ENCODE data around the gene FRRS1L.
"Not testable (repeated sequence)": the region's sequence is repeated elsewhere in the genome, so short reads cannot be mapped to it uniquely, and the experiment has no call there.

The FRRS1L gene

GRCh38 chr9:109126671-109127070 is 40.4 kb downstream of the FRRS1L start:
- DNase-seq: not testable (repeated sequence)

DNA sequence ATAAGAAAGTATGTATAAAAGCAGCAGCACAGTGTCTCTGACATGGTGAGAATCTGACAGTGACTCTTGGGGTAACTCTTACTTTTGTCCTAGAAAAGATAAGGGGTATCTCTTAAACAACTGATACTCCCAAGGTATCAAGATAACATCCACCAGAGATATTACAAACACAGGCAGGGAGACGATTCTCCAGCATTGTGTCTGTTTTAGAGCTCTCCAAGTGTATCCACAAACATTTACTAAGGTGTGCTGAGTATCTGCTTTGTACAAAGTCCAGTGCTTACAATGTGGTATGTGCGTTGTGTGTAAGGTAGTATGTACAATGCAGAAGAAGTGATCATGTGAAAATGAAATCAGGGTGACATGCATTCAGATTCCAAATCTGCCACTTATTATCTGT is 42.9 kb downstream of the FRRS1L start:
- DNase-seq: no peak

DNA sequence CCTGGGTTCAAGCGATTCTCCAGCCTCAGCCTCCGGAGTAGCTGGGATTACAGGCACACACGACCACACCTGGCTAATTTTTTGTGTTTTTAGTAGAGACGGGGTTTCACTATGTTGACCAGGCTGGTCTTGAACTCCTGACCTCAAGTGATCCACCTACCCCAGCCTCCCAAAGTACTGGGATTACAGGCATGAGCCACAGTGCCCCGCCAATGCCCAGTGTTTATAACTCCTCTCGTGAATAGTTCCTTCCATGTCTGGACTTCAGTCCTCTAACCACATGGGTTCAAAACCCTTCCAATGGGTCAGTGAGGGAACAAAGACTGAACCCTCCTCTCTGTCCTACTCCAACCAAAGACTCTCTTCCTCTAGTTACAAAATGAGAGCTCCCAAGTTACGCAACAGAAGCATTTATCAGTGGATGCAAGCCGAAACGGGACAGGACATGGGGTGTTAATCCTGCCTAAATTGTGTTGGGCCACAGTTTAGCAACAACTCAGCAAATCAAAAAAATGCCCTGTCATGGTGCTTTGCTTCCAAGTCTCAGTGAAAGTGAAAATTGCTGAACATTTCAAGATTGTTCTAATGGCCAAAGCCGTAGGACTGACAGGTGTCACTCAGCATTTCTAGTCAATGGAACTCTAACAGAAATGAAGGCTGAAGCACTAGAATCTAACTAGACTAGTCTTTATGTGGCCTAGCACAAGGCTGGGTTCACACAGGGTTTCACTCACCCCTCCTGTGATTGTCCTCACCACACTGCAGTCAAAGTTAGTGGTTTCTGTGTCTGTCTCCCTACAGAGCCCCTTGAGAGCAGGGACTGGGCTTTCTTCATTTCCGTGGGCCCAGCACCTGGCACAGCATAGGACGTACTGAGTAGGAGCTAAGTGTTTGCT is 44.1 kb downstream of the FRRS1L start:
- DNase-seq: no peak

- DNase-seq: no peak
Observed at GRCh38 chr9:109121232-109121796, 45.7 kb downstream of the FRRS1L start.

DNA sequence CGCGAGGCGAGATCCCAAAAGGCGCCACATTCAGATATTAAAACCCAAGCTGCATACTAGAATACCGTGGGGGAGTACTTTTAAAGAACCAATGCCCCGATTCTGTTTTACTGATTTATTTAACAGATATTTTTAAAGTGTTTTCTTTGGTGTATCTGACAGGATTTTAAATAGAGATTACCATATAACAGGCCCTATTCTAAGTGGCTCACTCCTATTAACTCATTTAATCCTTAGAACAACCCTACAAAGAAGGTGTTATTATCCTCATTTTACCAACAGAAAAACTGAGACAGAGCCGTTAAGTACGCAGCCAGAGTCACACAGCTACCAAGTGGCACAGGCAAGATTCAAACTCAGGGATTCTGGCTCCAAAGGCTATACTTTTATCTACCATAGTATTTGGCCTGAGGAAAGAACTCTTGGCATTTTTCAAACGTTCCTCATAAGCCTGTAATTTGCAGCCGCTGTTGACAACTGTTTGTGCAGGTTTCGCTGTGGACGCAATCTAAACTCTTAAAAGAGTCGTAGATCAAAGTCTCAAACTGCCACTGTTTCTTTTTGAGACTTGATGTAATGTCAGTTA is 46.8 kb downstream of the FRRS1L start:
- DNase-seq: no peak

DNA sequence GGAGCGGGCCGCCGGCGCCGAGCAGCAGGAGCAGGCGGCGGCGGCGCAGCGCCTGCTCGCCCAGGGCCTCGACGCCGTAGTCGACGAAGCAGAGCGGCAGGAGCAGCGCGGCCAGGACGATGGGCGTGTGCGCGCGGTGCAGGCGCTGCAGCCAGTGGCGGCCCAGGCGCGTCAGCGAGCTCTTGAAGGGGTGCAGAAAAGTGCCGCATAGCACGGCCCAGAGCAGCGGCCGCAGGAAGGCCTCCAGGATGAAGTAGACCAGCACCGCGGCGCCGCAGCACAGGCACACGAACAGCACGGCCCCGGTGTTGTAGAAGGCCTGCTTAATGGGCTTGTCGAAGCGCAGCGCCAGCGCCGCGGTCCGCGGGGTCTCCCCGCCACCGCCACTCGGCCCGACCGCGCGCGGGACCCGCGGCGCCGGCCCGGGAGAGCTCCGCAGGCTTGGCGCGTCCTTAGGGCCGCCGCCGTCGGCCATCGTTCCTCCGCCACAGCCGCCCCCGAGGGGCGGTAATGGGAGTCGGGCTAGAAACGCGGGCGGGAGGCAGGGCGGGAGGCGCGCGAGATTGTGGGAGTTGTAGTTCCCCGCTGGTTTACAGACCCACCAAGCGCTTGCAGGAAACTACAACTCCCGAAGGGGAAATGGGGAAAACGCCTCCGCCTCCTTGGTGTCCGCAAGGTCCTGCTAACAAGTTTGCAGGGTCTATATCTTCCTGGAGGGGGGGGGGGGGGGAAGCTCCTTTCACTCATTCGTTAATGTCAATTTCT is 47.4 kb downstream of the FRRS1L start, which contains the start of gene TMEM245:
TSS of gene TMEM245 (minus strand) at position 509 of the 765 bp plus-strand sequence. CDS start at position 475, 34 bp downstream.
- DNase-seq: peak; percentile 87

GRCh38 chr9:109118808-109119438 is 48.1 kb downstream of the FRRS1L start:
- no peak for DNase-seq

GRCh38 chr9:109117856-109118807 is 48.9 kb downstream of the FRRS1L start:
- DNase-seq: peak; percentile 31

DNA sequence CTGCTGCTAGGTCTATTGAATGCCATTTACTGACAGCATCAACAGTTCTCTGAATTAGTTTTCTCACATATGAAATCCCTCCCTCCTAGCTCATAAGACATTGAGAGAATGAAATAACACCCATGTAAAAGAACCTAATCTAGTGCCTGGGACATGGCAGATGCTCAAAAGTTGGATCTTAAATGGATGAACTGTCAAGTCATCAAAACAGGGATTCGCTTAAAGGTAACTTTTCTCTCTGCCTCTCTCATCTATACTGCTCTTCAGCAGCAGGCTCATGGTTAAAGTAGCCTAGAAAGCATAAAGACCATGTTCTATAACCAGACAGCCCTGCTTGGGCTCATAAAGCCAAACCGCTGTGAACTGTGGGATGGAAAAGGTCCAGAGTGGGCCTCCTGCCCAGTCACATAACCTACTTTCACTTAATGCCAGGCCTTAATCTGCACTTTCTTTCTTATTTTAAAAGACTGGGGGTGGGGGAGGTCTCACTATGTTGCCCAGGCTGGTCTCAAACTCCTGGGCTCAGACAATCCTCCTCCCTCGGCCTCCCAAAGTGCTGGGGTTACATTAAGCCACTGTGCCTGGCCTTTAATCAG is 51.0 kb downstream of the FRRS1L start:
- DNase-seq: no peak

- no peak for DNase-seq
Observed at GRCh38 chr9:109114670-109115069, 52.4 kb downstream of the FRRS1L start.

GRCh38 chr9:109113892-109114609 is 53.0 kb downstream of the FRRS1L start:
- DNase-seq: no peak

DNA sequence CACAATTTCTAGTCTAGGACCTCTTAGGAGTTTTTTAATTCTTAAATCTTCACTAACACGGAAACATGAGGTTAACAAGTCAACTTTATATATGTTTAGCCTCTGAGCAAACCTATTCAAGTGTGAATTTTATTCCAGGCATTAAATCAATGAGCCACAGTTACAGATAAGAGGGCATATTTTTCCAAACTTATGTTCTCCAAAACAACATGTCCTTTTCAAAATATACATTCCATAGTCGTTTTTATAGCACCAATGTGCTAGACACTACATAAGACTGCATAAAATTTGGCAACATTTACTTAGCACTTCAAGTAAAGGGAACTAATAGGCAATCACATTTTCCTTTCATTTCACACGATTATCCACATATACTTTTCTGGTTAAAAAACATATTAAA is 53.8 kb downstream of the FRRS1L start:
- DNase-seq: no peak

DNA sequence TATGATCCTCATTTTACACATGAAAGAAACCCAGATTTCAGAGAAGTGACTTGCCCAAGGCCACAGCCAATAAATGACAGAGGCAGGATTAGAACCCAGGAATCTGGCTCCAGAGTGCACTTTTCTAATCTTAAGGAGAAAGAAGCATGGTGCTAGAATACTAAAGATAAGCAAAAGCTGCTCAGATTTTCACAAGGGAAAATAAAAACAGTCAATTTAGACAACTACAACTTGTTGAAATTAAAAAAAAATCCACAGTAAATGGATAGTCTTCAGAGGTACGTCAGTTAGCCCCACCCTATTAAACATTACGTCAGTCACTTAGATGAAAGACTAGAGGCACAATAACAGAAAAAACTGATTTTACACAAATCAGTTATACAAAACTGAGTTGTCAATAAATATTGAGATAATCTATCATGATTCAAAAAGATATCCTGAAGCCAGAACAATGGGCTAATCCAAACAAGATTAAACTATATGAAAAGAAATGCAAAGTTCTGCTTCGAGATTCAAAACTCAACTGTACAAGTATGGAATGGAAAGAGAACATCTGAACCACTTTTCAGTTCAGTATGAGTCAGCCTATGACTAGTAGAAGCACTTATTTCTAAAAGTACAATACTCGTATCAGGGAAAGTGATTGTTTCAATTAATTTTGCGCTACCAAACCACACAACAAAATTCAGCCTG is 56.6 kb downstream of the FRRS1L start:
- DNase-seq: no peak

DNA sequence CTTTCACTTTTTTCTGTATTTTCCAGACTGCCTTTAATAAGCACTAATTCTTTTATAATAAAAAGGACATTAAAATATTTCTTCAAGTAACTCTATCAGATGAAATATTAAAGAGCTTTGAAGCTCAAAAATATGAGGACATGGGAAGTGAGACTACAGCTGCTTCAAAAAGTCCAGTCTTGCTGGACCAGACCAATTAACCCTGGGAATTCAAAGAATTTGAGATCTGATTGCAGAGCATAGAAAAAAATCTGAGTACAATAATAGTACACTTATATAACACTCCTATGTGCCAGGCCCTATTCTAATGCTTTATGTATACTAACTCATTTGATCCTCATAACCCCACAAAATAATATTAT is 57.1 kb downstream of the FRRS1L start:
- no peak for DNase-seq

- DNase-seq: no peak
Observed at GRCh38 chr9:109108318-109108717, 58.7 kb downstream of the FRRS1L start.

DNA sequence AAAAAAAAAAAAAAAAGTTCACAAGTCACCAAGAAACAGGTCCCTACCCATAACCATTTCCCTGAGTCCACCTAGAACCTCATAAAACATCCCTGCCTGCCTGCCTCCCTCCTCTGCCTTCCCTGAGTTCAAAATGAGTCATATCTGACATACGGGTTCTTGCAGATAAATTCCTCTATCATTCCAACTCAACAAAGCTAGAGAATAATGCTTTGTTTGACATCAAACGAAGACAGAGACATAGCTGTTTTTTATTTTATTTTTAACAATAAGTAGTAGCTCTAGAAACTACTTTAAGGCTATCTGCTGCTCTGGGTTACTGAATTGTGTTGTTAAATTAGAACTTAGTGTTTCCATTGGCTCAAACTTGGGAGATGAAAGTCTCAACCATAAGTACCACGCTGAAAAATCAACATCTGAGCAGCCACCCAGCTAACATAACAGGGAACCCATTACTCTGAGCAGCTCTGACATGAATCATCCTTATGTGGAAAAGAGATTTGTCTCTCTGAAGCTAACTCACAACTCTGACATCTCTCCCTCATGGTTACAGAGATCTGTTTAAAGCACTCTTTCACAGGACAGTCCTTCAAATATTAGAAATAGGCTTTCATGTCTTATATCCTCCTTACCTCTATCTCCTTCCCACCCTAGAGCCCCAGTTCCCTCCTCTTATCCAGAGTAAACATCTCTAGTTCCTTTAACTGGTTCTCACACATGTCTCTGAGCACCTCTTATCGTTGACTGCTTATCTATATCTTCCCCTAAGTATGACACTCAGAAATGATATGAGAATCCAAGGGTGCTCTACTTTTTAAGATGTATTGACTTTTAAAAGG is 59.4 kb downstream of the FRRS1L start:
- DNase-seq: no peak

DNA sequence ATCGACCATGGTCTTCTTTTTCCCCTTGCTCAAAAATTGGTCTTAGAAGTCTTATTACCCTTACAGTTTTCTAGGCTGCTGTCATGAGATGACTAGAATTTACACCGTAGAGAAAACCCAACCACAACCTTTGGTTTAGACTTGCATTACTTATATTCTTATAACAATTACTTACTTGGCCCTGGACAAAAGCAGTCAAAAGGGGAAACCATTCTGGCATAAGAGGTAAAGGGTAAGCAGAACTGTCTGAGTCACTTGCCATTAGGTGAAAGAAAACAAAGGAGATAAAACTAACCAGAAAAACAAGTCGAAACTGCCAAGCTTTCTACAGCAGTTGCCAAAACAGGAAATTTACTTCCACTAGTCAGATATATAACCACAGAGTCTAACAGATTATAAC is 65.2 kb downstream of the FRRS1L start:
- DNase-seq: no peak

GRCh38 chr9:109101202-109101595 is 65.8 kb downstream of the FRRS1L start:
- DNase-seq: no peak

Data from activated T-cell treated with anti-CD3 and anti-CD28 coated beads for 4 hours (primary cell).